MM.1S (cell line): Measurements from ENCODE around the gene CD300LB.

Experiments used
- DNase-seq: peaks from one replicate; pipeline ENCODE4 v3.0.0-alpha.2; 2015
- H2AFZ ChIP-seq: fragments of 300-600 bp; sonication (generic); 2 replicates; pipeline ENCODE4 v1.6.0; 2016; ENCODE audit warnings: antibody characterized with exemption, low read length
- H3F3A ChIP-seq: fragments of 300-600 bp; sonication (generic); 2 replicates; pipeline ENCODE4 v1.6.1; 2016; ENCODE audit warnings: mild to moderate bottlenecking, antibody characterized with exemption, low read length, moderate library complexity, mixed read lengths; ENCODE audit not compliant: insufficient read depth
- H3K27ac ChIP-seq: fragments of 300-600 bp; sonication (generic); 2 replicates; pipeline ENCODE4 v1.5.1; 2016; ENCODE audit warnings: mild to moderate bottlenecking, low read length
- H3K27me3 ChIP-seq: fragments of 300-600 bp; sonication (generic); replicated peaks from 2 replicates; pipeline ENCODE4 v1.6.0; 2016; ENCODE audit warnings: low read length; ENCODE audit not compliant: insufficient read depth
- H3K36me3 ChIP-seq: fragments of 300-600 bp; sonication (generic); replicated peaks from 2 replicates; pipeline ENCODE4 v1.6.1; 2016; ENCODE audit warnings: mild to moderate bottlenecking, low read length, mixed read lengths; ENCODE audit not compliant: insufficient read depth
- H3K4me1 ChIP-seq: fragments of 300-600 bp; sonication (generic); 2 replicates; pipeline ENCODE4 v1.6.1; 2016; ENCODE audit warnings: low read length, mixed read lengths
- H3K4me2 ChIP-seq: fragments of 300-600 bp; sonication (generic); 2 replicates; pipeline ENCODE4 v1.6.0; 2016; ENCODE audit warnings: low read depth, low read length
- H3K4me3 ChIP-seq: fragments of 300-600 bp; sonication (generic); 2 replicates; pipeline ENCODE4 v1.5.1; 2016; ENCODE audit warnings: low read length, mixed read lengths
- H3K79me2 ChIP-seq: fragments of 300-600 bp; sonication (generic); 2 replicates; pipeline ENCODE4 v1.6.1; 2016; ENCODE audit warnings: mixed run types, low read length, mixed read lengths
- H3K9ac ChIP-seq: fragments of 300-600 bp; sonication (generic); 2 replicates; pipeline ENCODE4 v1.6.1; 2016; ENCODE audit warnings: low read length, mixed read lengths
- H3K9me2 ChIP-seq: fragments of 300-600 bp; sonication (generic); replicated peaks from 2 replicates; pipeline ENCODE4 v1.6.1; 2016; ENCODE audit warnings: mild to moderate bottlenecking, low read length, mixed read lengths; ENCODE audit not compliant: insufficient read depth
- H3K9me3 ChIP-seq: fragments of 300-600 bp; sonication (generic); replicated peaks from 2 replicates; pipeline ENCODE4 v1.6.1; 2016; ENCODE audit warnings: mild to moderate bottlenecking, low read length, mixed read lengths; ENCODE audit not compliant: insufficient read depth
- H4K20me1 ChIP-seq: fragments of 300-600 bp; sonication (generic); 2 replicates; pipeline ENCODE4 v1.6.1; 2016; ENCODE audit warnings: mild to moderate bottlenecking, low read length, moderate library complexity, mixed read lengths; ENCODE audit not compliant: insufficient read depth
- EZH2 ChIP-seq: fragments of 300-600 bp; sonication (generic); optimal IDR thresholded peaks from 2 replicates; pipeline ENCODE3; 2017; ENCODE audit warnings: low read depth, mild to moderate bottlenecking, antibody characterized with exemption, low read length, mixed read lengths
- EZH2phosphoT487 ChIP-seq: fragments of 300-600 bp; sonication (generic); IDR thresholded peaks from 2 replicates; pipeline ENCODE4 v1.6.1; 2018; ENCODE audit warnings: antibody characterized with exemption, low read length
- TF ChIP-seq, protein P1 (sequence below): fragments of 300-600 bp; sonication (generic); IDR thresholded peaks from 2 replicates; pipeline ENCODE4 v1.5.1; 2016; ENCODE audit warnings: antibody characterized with exemption, low read length, mixed read lengths

Gene CD300LB

DNA sequence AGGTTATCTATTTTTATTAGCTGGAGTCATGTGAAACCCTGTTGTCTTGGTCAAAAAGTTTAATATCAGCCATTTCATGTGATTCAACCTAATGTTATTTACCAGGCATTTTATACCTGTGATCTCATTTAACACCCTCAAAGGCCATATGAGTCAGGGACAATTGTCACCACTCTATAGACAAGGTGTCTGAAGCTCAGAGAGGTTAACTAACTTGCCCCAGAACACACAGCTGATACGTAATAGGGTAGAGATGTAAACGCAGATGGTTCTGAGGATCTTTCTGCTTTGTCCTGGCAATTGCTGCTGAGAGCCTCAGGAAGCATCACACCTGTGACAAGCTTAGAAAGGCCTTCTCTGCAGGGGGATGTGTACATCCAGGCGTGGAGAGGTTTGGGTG lies 59.9 kb downstream of the CD300LB start:
- TF ChIP-seq, protein P1, sequence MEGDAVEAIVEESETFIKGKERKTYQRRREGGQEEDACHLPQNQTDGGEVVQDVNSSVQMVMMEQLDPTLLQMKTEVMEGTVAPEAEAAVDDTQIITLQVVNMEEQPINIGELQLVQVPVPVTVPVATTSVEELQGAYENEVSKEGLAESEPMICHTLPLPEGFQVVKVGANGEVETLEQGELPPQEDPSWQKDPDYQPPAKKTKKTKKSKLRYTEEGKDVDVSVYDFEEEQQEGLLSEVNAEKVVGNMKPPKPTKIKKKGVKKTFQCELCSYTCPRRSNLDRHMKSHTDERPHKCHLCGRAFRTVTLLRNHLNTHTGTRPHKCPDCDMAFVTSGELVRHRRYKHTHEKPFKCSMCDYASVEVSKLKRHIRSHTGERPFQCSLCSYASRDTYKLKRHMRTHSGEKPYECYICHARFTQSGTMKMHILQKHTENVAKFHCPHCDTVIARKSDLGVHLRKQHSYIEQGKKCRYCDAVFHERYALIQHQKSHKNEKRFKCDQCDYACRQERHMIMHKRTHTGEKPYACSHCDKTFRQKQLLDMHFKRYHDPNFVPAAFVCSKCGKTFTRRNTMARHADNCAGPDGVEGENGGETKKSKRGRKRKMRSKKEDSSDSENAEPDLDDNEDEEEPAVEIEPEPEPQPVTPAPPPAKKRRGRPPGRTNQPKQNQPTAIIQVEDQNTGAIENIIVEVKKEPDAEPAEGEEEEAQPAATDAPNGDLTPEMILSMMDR, result no peak
- TF ChIP-seq EZH2, result no peak
- no peak for TF ChIP-seq EZH2phosphoT487

More for the DNA sequence above, 59.9 kb downstream of the CD300LB start:
- Histone ChIP-seq H2AFZ (no peak overlapping the region), H3K79me2 (peaks cover 30% of the 10 kb centered on the region), H3K9me2 (no peaks in the 10 kb centered on the region), H3K36me3 (no peaks in the 10 kb centered on the region), H3F3A (peaks cover 7% of the 10 kb centered on the region), H3K9me3 (no peaks in the 10 kb centered on the region), H3K9ac (no peak overlapping the region), H3K4me2 (no peak overlapping the region), H3K27ac (no peak overlapping the region), H4K20me1 (no peaks in the 10 kb centered on the region), H3K4me1 (peaks cover 4% of the 10 kb centered on the region), H3K27me3 (no peaks in the 10 kb centered on the region), H3K4me3 (no peak overlapping the region)
- no peak for DNase-seq
